Glomerular visceral epithelial cell (primary cell): ENCODE results near the gene SLC10A7.

Source experiments
- DNase-seq: peaks from one replicate; pipeline ENCODE4 v3.0.0-alpha.2; 2016; ENCODE audit errors: extremely low spot score

Gene SLC10A7

GRCh38 chr4:146495269-146495668 is 26.5 kb downstream of the SLC10A7 start:
- no peak for DNase-seq

DNA sequence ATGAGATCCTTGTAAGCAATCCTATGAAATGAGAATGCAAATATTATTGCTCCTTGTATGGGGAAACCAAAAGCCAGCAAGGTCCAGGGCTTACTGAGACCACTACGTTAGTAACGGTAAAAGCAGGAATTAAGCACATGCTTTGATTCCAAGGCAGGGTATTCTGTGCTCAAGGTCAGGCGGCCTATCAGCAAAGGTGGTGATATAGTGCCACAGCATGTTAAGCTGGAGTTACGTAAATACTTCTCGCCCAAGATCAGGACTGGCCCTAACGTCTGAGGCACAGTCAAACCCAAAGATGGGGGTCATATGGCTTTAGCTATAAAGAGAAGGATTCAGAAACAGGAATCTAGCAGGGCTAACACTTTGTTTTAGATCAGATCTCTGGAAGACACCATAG is 27.6 kb downstream of the SLC10A7 start:
- DNase-seq = no peak

DNA sequence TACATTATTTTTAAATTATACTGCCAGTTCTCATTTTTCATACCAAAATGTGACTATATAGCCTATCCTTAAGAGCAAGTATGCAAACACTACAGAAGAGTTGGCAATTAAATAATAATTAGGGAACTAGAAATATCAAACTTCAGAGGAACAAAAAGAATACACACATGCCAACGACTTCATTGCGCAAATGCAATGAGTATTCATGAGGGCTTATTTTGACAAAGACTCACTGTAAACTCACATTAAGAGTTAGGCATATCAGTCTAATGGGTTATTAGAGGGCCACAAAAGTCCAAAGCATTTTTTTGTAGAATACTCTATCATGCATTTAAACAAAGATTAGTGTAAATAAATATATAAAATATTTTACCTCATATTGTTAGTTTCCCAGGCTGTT is 31.6 kb downstream of the SLC10A7 start:
- DNase-seq = no peak

DNA sequence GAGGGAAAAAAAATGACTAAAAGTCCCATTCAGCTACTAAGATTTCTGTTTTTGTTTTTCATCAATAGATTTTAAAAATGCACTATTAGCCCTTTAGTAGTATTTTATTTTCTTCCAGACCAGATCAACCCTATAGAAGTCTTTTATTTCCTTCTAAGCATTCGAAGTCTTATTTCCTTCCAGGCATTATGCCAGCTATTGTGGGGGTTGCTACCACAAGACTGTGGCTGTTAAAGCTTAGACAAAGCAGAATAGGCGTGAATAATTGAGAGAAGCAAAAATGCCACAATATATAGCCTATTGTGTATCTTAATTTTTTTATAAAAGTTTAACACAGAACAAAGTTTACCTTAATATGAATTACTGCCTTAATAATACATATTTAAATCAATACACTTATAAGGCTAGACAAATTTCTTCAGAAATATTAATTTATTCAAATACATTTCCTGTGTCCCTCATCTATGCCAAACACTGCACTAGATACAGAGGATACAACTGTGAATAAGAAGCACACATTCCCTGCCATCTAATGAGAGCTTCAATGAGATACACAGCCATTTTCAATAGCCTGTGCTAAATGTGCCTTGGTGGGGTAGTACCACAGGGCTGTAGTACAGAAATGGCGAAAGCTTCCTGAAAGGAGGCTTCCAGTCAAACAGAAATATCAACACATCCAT is 33.1 kb downstream of the SLC10A7 start:
- DNase-seq = peak; percentile 66

DNA sequence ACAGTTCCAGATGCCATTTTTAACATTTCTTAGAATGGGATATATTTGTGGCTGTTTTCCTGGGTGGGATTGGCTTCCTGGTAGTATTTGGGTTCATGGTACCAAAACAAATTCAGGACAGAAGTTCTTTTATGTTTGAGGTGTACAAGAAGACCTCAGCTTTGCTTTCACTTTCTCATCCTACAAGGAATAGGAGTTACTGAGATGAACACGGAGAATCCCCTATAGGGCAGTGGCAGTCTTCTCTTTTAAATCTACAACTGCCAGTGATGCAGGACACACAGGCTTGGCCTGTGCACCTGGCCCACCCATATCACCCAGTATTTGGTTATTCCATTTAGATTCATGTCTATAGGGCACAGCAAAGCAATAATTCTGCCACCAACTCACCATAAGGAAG is 35.2 kb downstream of the SLC10A7 start:
- DNase-seq = no peak

- no peak for DNase-seq
These were observed 35.8 kb downstream of the SLC10A7 start for GRCh38 chr4:146485968-146486367.

GRCh38 chr4:146482788-146483187 is 39.0 kb downstream of the SLC10A7 start:
- no peak for DNase-seq

DNA sequence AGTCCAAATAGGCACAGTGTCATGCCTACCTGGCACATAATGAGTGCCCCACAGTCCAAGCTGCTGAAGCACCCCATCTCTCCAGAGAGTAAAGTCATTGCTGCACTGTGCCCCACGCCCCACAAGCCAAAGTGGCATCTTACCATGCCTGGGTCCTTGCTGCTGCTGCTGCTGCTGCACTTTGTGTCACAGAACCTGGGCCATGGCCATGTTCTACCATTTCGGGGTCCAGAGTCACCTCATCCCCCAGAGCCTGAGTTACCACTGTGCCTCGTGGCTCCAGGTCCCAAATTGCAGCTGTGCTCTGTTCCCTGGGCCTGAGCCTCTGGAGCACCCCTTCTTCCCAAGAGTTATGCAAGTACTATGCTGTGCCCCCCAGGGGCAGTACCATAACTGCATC is 40.5 kb downstream of the SLC10A7 start:
- DNase-seq = no peak

- no peak for DNase-seq
These were observed 43.7 kb downstream of the SLC10A7 start for GRCh38 chr4:146478009-146478408.

- no peak for DNase-seq
These were observed 44.7 kb downstream of the SLC10A7 start for GRCh38 chr4:146477054-146477453.

- DNase-seq = no peak
These were observed 49.3 kb downstream of the SLC10A7 start for GRCh38 chr4:146472404-146472803.

- DNase-seq = no peak
These were observed 51.1 kb downstream of the SLC10A7 start for GRCh38 chr4:146470604-146471003.

DNA sequence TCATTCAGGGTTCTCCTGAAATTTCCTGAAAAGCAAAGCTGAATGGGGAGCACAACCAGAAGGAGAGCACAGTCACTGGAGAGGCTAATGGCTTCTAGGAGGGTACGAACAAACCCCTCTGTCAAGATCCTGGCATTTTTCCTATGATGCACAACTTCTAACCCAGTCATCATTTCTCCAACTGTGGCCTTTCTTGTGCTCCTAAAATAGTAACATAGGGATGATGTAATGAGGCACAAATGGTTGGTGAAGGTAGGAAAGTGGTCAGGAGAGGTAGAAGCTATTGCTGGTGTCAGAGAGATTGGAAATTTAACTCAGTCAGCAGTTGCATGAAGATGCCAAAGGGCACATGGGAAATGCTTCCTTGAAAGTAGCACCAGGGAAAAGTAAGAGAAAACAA is 52.7 kb downstream of the SLC10A7 start:
- no peak for DNase-seq

- no peak for DNase-seq
These were observed 56.1 kb downstream of the SLC10A7 start for GRCh38 chr4:146465628-146466027.

DNA sequence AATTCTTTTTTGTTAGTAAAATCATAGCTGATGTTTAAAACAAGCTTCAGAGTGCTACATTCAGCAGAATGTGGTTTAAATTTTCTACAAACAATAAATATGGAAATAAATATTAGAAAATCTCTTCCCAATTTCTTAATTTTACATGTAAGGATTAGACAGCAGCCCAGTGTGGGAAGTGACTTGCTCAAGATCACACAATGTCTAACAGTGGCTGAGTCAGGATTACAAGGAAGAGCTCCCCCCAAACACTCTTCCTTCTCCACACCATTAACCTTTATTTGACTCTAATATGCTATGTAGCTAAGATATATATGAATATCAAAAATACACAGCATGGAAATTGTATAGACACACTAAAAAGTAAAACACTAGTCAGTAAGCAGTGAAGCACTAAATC is 59.5 kb downstream of the SLC10A7 start:
- no peak for DNase-seq

DNA sequence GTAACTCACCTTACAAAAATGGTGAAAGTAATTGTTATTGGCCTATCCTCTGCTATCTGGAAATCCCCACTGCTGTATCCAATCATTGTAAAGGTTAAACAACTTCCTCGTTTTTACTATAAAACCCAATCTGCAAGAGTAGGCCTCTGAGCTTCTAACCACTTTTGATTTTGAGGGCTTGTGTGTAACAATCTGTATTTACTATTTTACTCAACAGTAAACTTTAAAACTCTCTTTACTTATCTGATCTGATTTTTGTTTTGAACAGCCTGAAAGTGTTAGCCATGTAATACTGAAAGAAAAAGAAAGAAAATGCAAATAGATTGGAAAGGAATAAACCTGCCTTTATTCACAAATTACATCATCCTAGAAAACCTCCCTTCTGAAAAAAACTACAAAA is 63.1 kb downstream of the SLC10A7 start:
- DNase-seq = no peak

DNA sequence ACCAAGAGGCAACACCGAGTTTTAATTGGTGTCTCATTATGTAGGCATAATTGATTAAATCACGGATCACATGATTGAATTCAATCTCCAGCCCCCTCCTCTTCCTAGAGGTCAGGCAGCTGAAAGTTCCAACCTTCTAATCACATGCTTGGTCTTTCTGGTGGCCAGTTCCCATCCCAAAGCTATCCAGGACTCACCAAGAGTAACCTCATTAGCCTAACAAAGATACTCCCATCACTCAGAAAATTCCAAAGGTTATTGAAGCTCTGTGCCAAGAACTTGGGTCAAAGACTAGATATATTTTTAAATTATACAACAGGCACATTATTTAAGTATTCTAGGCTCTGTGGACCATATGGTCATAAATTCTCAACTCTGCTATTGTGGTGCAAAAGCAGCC is 65.1 kb downstream of the SLC10A7 start:
- DNase-seq = no peak

- no peak for DNase-seq
These were observed 68.4 kb downstream of the SLC10A7 start for GRCh38 chr4:146453181-146453807.

DNA sequence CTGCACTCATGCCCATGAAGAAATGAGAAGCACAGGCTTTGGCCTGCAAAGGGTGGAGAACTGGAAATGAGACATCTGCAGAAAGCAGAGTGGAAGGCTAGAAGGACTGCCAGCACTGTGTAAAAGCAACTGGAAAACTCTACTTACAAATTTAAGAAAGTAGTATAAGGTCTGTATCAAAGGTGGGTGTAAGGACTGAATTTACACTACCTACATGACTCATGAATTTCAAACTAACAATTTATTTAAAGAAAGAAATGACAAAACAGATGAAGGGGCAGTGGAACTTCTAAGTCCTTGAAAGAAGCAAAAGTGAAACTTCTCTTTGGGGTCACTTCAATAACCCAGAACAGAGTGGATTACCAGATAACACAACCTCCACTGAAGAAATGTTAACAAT is 71.2 kb downstream of the SLC10A7 start:
- DNase-seq = no peak

GRCh38 chr4:146446555-146446954 is 75.2 kb downstream of the SLC10A7 start:
- no peak for DNase-seq

DNA sequence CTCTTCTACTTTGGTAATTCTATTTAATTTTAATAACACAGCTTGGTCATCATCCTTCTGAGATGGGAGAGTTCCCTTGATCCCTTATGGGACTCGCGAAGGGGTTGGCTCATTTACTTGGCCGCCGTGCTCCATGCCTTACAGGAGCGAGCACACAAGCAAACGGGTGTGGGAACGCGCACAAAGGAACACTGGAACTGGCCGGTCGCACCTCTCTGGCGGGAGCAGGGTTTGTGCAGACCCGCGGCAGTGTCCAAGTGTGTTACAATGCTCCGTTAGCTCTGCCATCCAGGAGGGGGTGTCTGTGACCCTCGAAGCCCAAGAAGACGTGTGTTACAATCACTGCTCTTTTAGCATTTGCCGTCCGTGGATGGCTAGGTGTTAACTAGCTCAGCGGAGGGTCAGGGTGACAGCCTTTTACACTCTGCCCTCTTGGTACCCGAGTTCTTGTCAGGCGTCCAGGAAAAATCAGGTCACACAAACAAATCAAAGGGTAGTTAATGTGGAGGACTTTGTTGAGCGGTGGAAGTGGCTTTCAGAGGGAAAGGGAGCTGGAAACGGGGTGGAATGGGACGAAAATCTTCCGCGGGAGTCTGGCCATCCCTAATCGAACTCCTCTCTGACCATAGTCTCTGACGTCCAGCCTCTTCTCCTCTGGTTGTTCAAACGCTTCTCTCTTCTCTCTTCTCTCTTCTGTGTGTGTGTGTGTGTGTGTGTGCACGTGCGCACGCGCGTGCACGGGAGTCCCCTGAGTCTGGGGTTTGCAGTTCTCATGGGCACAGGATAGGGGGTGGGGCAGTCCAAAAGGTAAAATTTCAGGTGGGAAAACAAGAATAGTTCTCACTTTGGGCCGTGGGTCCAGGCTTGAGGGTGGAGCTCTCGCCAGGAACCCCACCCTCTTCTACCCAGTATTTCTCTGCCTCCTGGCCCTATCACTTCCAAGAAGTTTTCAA is 76.3 kb downstream of the SLC10A7 start:
- DNase-seq = no peak

- DNase-seq = no peak
These were observed 78.2 kb downstream of the SLC10A7 start for GRCh38 chr4:146443525-146443924.

- no peak for DNase-seq
These were observed 78.9 kb downstream of the SLC10A7 start for GRCh38 chr4:146442801-146443200.
